Measurements from ENCODE around the gene NCOR1. TPM values are rescaled to one million over a fixed set of nuclear protein-coding genes. Genes with fewer than 3 reads are reported as not detected.

Gene NCOR1
- total RNA-seq, 1 experiment from 2014 or later = 171 TPM

DNA sequence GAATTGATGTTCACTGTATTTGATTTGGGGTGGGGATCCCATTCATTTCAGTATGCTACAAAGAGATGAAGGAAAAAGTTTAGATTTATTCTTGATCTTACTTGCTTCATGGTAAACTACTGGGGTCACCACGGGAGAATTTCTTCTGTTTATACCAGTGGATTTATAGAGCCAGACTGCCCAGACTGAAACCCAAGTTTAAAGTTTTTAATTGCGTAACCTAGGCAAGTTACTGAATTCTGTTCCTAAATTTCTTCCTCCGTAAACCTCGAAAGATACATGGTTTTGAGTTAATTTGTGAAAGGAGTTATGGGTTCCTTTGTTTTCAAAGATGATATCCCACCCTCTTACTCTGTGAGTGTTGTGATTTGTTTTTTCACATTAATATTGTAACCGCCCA lies 28.1 kb upstream of the NCOR1 start:
- no peaks in the 10 kb centered on the region for H3K9me3 ChIP-seq (ENCODE audit: insufficient read depth, low read depth)
- H3K27ac ChIP-seq = no peak overlapping the region
- no peaks in the 10 kb centered on the region for H3K4me1 ChIP-seq (replicated peaks; ENCODE audit: insufficient read depth)
- no peak for DNase-seq
- H3K4me2 ChIP-seq = no peak overlapping the region
- no peaks in the 10 kb centered on the region for H3F3A ChIP-seq (ENCODE audit: insufficient read depth, low read depth)
- H3K79me2 ChIP-seq (ENCODE audit: low read depth) = no peaks in the 10 kb centered on the region
- no peak overlapping the region for H3K4me3 ChIP-seq
- no peaks in the 10 kb centered on the region for H3K36me3 ChIP-seq (ENCODE audit: low read depth)
- BruUV-seq (replicated peaks) = no TSS peak
- H3K27me3 ChIP-seq (ENCODE audit: insufficient read depth, low read depth) = no peaks in the 10 kb centered on the region
- POLR2A ChIA-PET (ENCODE audit: unreplicated experiment) = no interaction called here
- no peak for TF ChIP-seq EZH2 (IDR thresholded peaks at IDR 0.05; ENCODE audit: low read depth)
- TF ChIP-seq, protein P1, sequence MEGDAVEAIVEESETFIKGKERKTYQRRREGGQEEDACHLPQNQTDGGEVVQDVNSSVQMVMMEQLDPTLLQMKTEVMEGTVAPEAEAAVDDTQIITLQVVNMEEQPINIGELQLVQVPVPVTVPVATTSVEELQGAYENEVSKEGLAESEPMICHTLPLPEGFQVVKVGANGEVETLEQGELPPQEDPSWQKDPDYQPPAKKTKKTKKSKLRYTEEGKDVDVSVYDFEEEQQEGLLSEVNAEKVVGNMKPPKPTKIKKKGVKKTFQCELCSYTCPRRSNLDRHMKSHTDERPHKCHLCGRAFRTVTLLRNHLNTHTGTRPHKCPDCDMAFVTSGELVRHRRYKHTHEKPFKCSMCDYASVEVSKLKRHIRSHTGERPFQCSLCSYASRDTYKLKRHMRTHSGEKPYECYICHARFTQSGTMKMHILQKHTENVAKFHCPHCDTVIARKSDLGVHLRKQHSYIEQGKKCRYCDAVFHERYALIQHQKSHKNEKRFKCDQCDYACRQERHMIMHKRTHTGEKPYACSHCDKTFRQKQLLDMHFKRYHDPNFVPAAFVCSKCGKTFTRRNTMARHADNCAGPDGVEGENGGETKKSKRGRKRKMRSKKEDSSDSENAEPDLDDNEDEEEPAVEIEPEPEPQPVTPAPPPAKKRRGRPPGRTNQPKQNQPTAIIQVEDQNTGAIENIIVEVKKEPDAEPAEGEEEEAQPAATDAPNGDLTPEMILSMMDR (conservative IDR thresholded peaks at IDR 0.05) = no peak
- no peaks in the 10 kb centered on the region for H3K9me2 ChIP-seq (ENCODE audit: insufficient read depth)
- H4K20me1 ChIP-seq (ENCODE audit: insufficient read depth) = no peaks in the 10 kb centered on the region
- CTCF ChIA-PET = no interaction called here
- H2AFZ ChIP-seq = no peak overlapping the region
- intact Hi-C loops (cut with micrococcal nuclease; ENCODE audit: unreplicated experiment) = no loop called here

DNA sequence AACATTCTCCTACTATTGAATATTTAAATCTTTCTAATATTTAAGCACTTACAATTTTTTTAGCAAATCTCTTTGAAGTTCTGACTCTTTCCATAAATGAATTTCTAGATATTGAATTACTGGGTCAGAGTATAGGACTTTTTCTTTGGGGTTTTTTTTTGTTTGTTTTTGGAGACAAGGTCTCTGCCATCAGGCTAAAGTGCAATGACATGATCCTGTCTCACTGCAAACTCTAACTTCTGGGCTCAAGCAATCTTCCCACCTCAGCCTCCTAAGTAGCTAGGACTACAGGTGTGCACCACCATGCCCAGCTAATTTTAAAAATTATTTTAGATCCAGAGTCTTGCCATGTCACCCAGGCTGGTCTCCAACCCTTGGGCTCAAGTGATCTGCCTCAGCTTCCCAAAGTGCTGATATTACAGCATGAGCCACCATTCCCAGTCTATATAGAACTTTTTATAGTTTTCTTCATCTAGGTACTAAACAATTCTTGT lies 26.6 kb upstream of the NCOR1 start:
- Histone ChIP-seq H3K36me3 (ENCODE audit: low read depth) (no peaks in the 10 kb centered on the region), H3K9me2 (ENCODE audit: insufficient read depth) (no peaks in the 10 kb centered on the region), H3K4me3 (no peak overlapping the region), H4K20me1 (ENCODE audit: insufficient read depth) (no peaks in the 10 kb centered on the region), H3K9me3 (ENCODE audit: insufficient read depth, low read depth) (no peaks in the 10 kb centered on the region), H2AFZ (no peak overlapping the region), H3K27me3 (ENCODE audit: insufficient read depth, low read depth) (no peaks in the 10 kb centered on the region), H3K79me2 (ENCODE audit: low read depth) (no peaks in the 10 kb centered on the region), H3K4me2 (no peak overlapping the region), H3F3A (ENCODE audit: insufficient read depth, low read depth) (no peaks in the 10 kb centered on the region), H3K27ac (no peak overlapping the region), H3K4me1 (replicated peaks; ENCODE audit: insufficient read depth) (no peaks in the 10 kb centered on the region)
- POLR2A ChIA-PET (ENCODE audit: unreplicated experiment) = no interaction called here
- CTCF ChIA-PET = interaction anchor here (0.7 kb wide), 1 partner anchor 27 kb away, joined by 26 read pairs; the partner anchor contains the start of gene NCOR1
- TF ChIP-seq, protein P1 (conservative IDR thresholded peaks at IDR 0.05) = no peak
- no peak for TF ChIP-seq EZH2 (IDR thresholded peaks at IDR 0.05; ENCODE audit: low read depth)
- no peak for DNase-seq
- intact Hi-C loops (cut with micrococcal nuclease; ENCODE audit: unreplicated experiment) = no loop called here
- no TSS peak for BruUV-seq (replicated peaks)

DNA sequence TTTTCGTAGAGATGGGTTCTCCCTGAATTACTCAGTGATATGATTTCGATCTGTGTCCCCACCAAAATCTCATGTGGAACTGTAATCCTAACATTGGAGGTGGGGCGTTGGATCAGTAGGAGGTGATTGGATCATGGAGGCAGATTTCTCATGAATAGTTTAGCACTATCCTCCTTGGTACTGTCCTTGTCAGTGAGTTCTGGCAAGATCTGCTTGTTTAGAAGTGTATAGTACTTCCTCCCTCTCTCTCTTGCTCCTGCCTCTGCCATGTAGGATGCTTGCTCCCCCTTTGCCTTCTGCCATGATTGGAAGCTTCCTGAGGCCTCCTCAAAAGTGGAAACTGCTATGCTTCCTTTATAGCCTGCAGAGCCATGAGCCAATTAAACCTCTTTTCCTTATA lies 24.6 kb upstream of the NCOR1 start:
- no peak overlapping the region for H2AFZ ChIP-seq
- no peaks in the 10 kb centered on the region for H3K27me3 ChIP-seq (ENCODE audit: insufficient read depth, low read depth)
- H3K79me2 ChIP-seq (ENCODE audit: low read depth) = no peaks in the 10 kb centered on the region
- no peaks in the 10 kb centered on the region for H3K9me3 ChIP-seq (ENCODE audit: insufficient read depth, low read depth)
- no peaks in the 10 kb centered on the region for H3K36me3 ChIP-seq (ENCODE audit: low read depth)
- no peak overlapping the region for H3K27ac ChIP-seq
- H3K4me2 ChIP-seq = no peak overlapping the region
- ChIA-PET CTCF (no interaction called here), POLR2A (ENCODE audit: unreplicated experiment) (no interaction called here)
- H3F3A ChIP-seq (ENCODE audit: insufficient read depth, low read depth) = no peaks in the 10 kb centered on the region
- intact Hi-C loops (cut with micrococcal nuclease; ENCODE audit: unreplicated experiment) = no loop called here
- TF ChIP-seq, protein P1 (conservative IDR thresholded peaks at IDR 0.05) = no peak
- no peak for TF ChIP-seq EZH2 (IDR thresholded peaks at IDR 0.05; ENCODE audit: low read depth)
- H3K4me3 ChIP-seq = no peak overlapping the region
- no peaks in the 10 kb centered on the region for H3K9me2 ChIP-seq (ENCODE audit: insufficient read depth)
- no peaks in the 10 kb centered on the region for H3K4me1 ChIP-seq (replicated peaks; ENCODE audit: insufficient read depth)
- DNase-seq = no peak
- H4K20me1 ChIP-seq (ENCODE audit: insufficient read depth) = no peaks in the 10 kb centered on the region
- BruUV-seq (replicated peaks) = no TSS peak
